Transverse colon (tissue), 4 donors: ENCODE data around the gene TBX6. TPM values are rescaled to one million over a fixed set of nuclear protein-coding genes. Genes with fewer than 3 reads are reported as not detected.

ENCODE experiments used
- DNase-seq: peaks from one replicate; pipeline ENCODE4 v3.0.0-alpha.2; 2019
- H3K27ac ChIP-seq, 4 donors: fragments of 200-600 bp; sonication (generic); 2 replicates each; pipeline ENCODE4 v1.5.1; 2016 to 2018; ENCODE audit warnings: inconsistent platforms in 4 of 4
- H3K27me3 ChIP-seq: fragments of 200-600 bp; sonication (generic); 2 replicates; pipeline ENCODE4 v1.5.1; 2017; ENCODE audit warnings: inconsistent platforms
- H3K36me3 ChIP-seq, 4 donors: fragments of 200-600 bp; sonication (generic); 2 replicates each; pipeline ENCODE4 v1.5.1; 2017 to 2019; ENCODE audit warnings: inconsistent platforms in 4 of 4
- H3K4me1 ChIP-seq, 4 donors: fragments of 200-600 bp; sonication (generic); 2 replicates each; pipeline ENCODE4 v1.5.1; 2017 to 2020; ENCODE audit warnings: inconsistent platforms in 4 of 4
- H3K4me3 ChIP-seq, 4 donors: fragments of 200-600 bp; sonication (generic); 1 replicate in 1 of 4; 2 replicates in 3 of 4; pipeline versions ENCODE4 v1.5.1 to v1.6.1; 2017 to 2019; ENCODE audit warnings: inconsistent platforms in 4 of 4
- H3K9me3 ChIP-seq, 2 donors: fragments of 200-600 bp; sonication (generic); 2 replicates each; pipeline ENCODE4 v1.5.1; 2017 to 2019; ENCODE audit warnings: inconsistent platforms in 2 of 2
- EP300 ChIP-seq: sonication (generic); formaldehyde crosslinking; IDR thresholded peaks from one replicate; pipeline ENCODE4 v1.6.1; 2017; ENCODE audit warnings: antibody characterized with exemption, low read depth
- POLR2A ChIP-seq: fragments of 450-650 bp; IDR thresholded peaks from one replicate; pipeline ENCODE4 v1.6.1; 2016; ENCODE audit warnings: antibody characterized with exemption, mild to moderate bottlenecking, moderate library complexity
- POLR2AphosphoS5 ChIP-seq, 3 donors: sonication (generic); formaldehyde crosslinking; IDR thresholded peaks; one replicate each; pipeline ENCODE4 v1.6.1; 2016; ENCODE audit warnings: antibody characterized with exemption in 3 of 3
- WGBS, 2 donors: methylation state at CpG; one replicate each; pipeline ENCODE4 v1.1.5; 2018; ENCODE audit warnings: low coverage in 1 of 2; 5-methylcytosine and 5-hydroxymethylcytosine counted together
- in situ Hi-C, 4 donors: fragments of 200-750 bp; cut with MboI; loops; one replicate each; pipeline versions ENCODE4 v1.15.0 to v1.15.1; 2017; ENCODE audit warnings: low sequenced_read_pairs in 3 of 4, low pct_ligation_motif_present in 1 of 4, low pct_unique_long_range_greater_than_20kb in 1 of 4
- intact Hi-C: fragments of 100-400 bp; cut with DNase I; formaldehyde crosslinking; loops from one replicate; pipeline ENCODE4 v1.15.1; 2023; ENCODE audit warnings: low total_unique reads
- total RNA-seq, 4 donors: library from RNA; depleted of rRNA; stranded (reverse); fragments of >200 nt; gene quantifications; one replicate each; pipeline ENCODE4 v1.1.0, GENCODE V29; 2016
- TF ChIP-seq, protein P1 (sequence below), 5 experiments: fragments of 200-600 bp in 3 of 5; fragments of 450-650 bp in 2 of 5; sonication (generic) in 3 of 5; IDR thresholded peaks; 1 replicate in 2 of 5; 2 replicates in 3 of 5; pipeline ENCODE4 v1.5.1; 2016 to 2017; ENCODE audit warnings: antibody characterized with exemption in 5 of 5, inconsistent platforms in 3 of 5, mild to moderate bottlenecking in 2 of 5, moderate library complexity in 1 of 5

TBX6 gene
- total RNA-seq, 4 donors from 2014 or later, result 0.82 to 2.2 TPM; not detected in 2

DNA sequence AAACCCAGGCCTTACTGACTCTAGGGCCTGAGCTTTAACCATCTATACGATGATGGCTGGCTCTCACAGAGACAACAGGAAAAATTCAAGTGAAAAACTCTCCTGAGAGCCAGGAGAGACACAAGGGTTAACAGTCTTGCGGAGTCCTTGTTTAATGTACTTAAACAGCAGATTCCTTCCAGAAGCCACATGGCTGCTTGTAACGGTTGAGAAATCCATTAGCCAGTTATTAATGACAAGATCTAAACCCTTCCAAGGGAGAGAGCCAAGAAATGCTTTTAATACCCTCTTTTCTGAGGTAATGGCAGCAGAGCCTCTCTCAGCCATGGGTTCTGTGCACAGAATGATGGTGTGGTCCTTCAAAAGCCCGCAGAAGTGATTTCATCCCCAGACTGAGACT lies 31.4 kb downstream of the TBX6 start:
- in situ Hi-C loops (no loop called here), intact Hi-C loops (no loop called here)
- Histone ChIP-seq H3K27me3 (no peaks in the 10 kb centered on the region), H3K36me3 (no peaks in the 10 kb centered on the region), H3K27ac (no peak overlapping the region), H3K4me3 (no peak overlapping the region), H3K9me3 (no peaks in the 10 kb centered on the region), H3K4me1 (peaks cover 10 to 21% (median 16%) of the 10 kb centered on the region in 4 donors)
- no peak for DNase-seq
- 71 to 79% methylated on average over 2 to 4 of the region's 4 CpGs for WGBS, 2 donors
- TF ChIP-seq POLR2A (no peak), POLR2AphosphoS5 (IDR thresholded peaks at IDR 0.05) (no peak)

DNA sequence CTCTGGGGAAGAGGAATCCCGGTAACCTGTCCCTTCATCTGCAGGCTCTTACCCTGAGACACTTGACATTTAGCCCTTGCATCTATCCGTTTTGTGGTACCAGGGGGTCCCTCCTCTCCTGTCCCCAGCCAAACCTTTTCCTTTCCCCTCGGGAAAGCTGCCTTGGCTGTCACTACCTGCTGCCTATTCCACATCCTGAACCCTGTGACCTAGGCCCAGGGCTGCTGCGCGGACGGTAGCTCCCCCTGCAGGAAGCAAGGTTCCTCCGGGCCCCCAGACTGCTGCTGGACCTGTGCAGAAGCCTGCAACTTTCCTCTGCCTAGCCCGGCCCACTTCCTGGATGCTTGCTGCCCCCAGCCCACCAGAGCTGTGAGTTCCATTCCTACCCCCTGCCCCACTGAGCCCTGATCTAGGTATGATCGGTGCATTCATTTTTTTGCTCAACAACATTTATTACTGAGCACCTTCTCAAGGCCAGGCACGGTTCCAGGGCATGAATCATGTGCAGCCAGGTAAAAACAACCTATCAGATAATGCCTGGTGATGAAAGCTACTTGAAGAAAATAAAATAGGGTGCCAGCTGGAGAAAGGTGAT lies 36.7 kb downstream of the TBX6 start:
- Histone ChIP-seq H3K4me1 (peaks cover 4 to 15% (median 13%) of the 10 kb centered on the region in 4 donors), H3K4me3 (no peak overlapping the region), H3K36me3 (no peaks in the 10 kb centered on the region), H3K27me3 (no peaks in the 10 kb centered on the region), H3K27ac (no peak overlapping the region), H3K9me3 (no peaks in the 10 kb centered on the region)
- in situ Hi-C loops, result no loop called here
- TF ChIP-seq, protein P1, sequence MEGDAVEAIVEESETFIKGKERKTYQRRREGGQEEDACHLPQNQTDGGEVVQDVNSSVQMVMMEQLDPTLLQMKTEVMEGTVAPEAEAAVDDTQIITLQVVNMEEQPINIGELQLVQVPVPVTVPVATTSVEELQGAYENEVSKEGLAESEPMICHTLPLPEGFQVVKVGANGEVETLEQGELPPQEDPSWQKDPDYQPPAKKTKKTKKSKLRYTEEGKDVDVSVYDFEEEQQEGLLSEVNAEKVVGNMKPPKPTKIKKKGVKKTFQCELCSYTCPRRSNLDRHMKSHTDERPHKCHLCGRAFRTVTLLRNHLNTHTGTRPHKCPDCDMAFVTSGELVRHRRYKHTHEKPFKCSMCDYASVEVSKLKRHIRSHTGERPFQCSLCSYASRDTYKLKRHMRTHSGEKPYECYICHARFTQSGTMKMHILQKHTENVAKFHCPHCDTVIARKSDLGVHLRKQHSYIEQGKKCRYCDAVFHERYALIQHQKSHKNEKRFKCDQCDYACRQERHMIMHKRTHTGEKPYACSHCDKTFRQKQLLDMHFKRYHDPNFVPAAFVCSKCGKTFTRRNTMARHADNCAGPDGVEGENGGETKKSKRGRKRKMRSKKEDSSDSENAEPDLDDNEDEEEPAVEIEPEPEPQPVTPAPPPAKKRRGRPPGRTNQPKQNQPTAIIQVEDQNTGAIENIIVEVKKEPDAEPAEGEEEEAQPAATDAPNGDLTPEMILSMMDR (IDR thresholded peaks at IDR 0.05), result peak; percentile 40 to 53 (median 43)
- no peak for TF ChIP-seq EP300
- intact Hi-C loops, result no loop called here
- 18 to 29% methylated on average over 4 to 10 of the region's 10 CpGs for WGBS, 2 donors
- DNase-seq, result peak; percentile 54

DNA sequence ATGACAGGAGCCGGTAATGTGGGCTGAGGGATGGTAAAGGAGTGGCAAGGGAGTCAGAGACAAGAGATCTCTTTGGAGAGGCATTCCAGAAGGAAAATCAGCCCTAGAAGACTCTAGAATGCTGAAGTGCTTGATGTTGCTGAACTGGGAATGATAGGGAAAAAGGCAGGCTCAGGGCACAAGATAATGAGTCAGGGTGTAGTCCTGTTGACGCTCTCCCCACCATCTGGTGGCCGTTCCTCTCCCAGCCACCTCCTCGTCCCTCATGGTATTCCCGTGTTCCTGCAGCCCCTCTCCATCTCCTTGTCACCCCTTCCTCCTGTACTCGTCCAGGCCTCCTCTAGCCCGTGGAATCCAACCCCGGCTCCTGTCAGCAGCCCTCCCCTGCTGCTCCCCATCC lies 37.3 kb downstream of the TBX6 start:
- Histone ChIP-seq H3K4me3 (no peak overlapping the region), H3K36me3 (no peaks in the 10 kb centered on the region), H3K4me1 (peaks cover 4 to 15% (median 13%) of the 10 kb centered on the region in 4 donors), H3K9me3 (no peaks in the 10 kb centered on the region), H3K27ac (no peak overlapping the region), H3K27me3 (no peaks in the 10 kb centered on the region)
- no peak for DNase-seq
- 71 to 85% methylated on average over 6 to 8 of the region's 8 CpGs for WGBS, 2 donors
- in situ Hi-C loops (no loop called here), intact Hi-C loops (no loop called here)
- TF ChIP-seq, protein P1 (IDR thresholded peaks at IDR 0.05), result no peak
- TF ChIP-seq POLR2A, result no peak
- no peak for TF ChIP-seq EP300
- TF ChIP-seq POLR2AphosphoS5 (IDR thresholded peaks at IDR 0.05), result no peak

DNA sequence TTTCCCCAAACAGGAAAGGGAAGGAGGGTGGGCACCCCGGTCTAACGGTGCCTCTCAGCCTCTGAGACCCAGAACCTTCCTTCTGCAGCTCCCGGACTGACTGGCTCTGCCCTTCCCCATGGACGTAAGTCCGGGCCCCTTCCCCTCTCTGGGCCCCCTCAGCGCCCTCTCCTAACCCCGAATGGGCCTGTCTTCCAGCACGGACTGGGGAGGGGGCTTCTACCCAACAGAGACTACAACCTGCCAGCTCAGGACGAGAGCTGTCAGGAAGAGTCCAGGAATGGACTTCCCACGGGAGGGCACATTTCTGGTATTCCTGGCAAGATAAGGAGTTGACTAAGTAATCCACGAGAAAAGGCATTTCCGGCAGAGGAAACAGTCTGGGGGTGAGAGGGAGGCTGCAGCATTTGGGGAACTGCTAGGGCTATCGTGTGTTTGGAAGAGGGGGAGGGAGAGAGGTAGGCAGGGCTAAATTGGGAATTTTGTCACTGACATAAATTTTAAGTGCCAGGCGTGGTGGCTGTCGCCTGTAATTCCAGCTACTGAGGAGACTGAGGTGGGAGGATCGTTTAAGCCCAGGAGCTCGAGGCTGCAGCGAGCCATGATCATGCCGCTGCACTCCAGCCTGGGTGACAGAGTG lies 38.2 kb downstream of the TBX6 start:
- H3K9me3 ChIP-seq, result no peaks in the 10 kb centered on the region
- no peaks in the 10 kb centered on the region for H3K36me3 ChIP-seq
- H3K4me3 ChIP-seq, result peak overlapping the region; percentile 49 to 80 (median 56)
- peak overlapping the region; percentile 42 to 66 (median 60) for H3K27ac ChIP-seq
- TF ChIP-seq, protein P1 (IDR thresholded peaks at IDR 0.05), result no peak
- TF ChIP-seq POLR2A, result no peak
- no peak for TF ChIP-seq EP300
- no peak for TF ChIP-seq POLR2AphosphoS5 (IDR thresholded peaks at IDR 0.05)
- in situ Hi-C loops, result no loop called here
- WGBS, 2 donors, result 5% methylated on average over 19 of the region's 19 CpGs; no CpG with 5 or more reads in 1 of the 2 donors
- no peak for DNase-seq
- H3K27me3 ChIP-seq, result no peaks in the 10 kb centered on the region
- intact Hi-C loops, result no loop called here
- peaks cover 4 to 15% (median 13%) of the 10 kb centered on the region in 4 donors for H3K4me1 ChIP-seq
